H54 (cell line): ENCODE data around the gene PRKCZ.

Experiments used
- DNase-seq: peaks from one replicate; pipeline ENCODE4 v3.0.0; 2011; ENCODE audit warnings: low spot score, mixed read lengths; ENCODE audit not compliant: insufficient read length
- FAIRE-seq: peaks from 3 replicates; lab custom pipeline; 2011; peaks lifted over from hg19 to GRCh38; lab: Jason Lieb, UNC
- POLR2A ChIP-seq: IDR thresholded peaks from 2 replicates; pipeline ENCODE4 v1.6.1; 2011; ENCODE audit warnings: low read depth, mild to moderate bottlenecking, low read length

The PRKCZ gene

GRCh38 chr1:2046174-2046917 is 3.9 kb upstream of the PRKCZ start:
- DNase-seq (peak; percentile 61), FAIRE-seq (no peak)

GRCh38 chr1:2046953-2047748 is 3.1 kb upstream of the PRKCZ start:
- FAIRE-seq (no peak), DNase-seq (no peak)
- TF ChIP-seq POLR2A = no peak

More at GRCh38 chr1:2046174-2046917, 3.9 kb upstream of the PRKCZ start:
- TF ChIP-seq POLR2A = no peak

GRCh38 chr1:2047749-2048729 is 2.2 kb upstream of the PRKCZ start:
- FAIRE-seq = no peak
- no peak for DNase-seq
- no peak for TF ChIP-seq POLR2A

GRCh38 chr1:2049225-2049717 is 940 bp upstream of the PRKCZ start:
- DNase-seq = no peak
- no peak for TF ChIP-seq POLR2A
- FAIRE-seq = no peak

- no peak for DNase-seq
- TF ChIP-seq POLR2A = no peak
- no peak for FAIRE-seq
Measured at GRCh38 chr1:2050461-2050792, 216 bp downstream of the PRKCZ start.

- no peak for FAIRE-seq
- TF ChIP-seq POLR2A = no peak
- no peak for DNase-seq
Measured at GRCh38 chr1:2050793-2051682, 827 bp downstream of the PRKCZ start.

- DNase-seq (no peak), FAIRE-seq (no peak)
- no peak for TF ChIP-seq POLR2A
Measured at GRCh38 chr1:2052054-2052679, 2.0 kb downstream of the PRKCZ start.

- no peak for TF ChIP-seq POLR2A
- no peak for FAIRE-seq
- DNase-seq = no peak
Measured at GRCh38 chr1:2052756-2053155, 2.5 kb downstream of the PRKCZ start.

GRCh38 chr1:2053217-2053616 is 3.0 kb downstream of the PRKCZ start:
- no peak for TF ChIP-seq POLR2A
- no peak for FAIRE-seq

GRCh38 chr1:2053784-2054376 is 3.7 kb downstream of the PRKCZ start:
- TF ChIP-seq POLR2A = no peak
- FAIRE-seq = no peak

More at GRCh38 chr1:2053217-2053616, 3.0 kb downstream of the PRKCZ start:
- DNase-seq = no peak

GRCh38 chr1:2054560-2054959 is 4.3 kb downstream of the PRKCZ start:
- DNase-seq (no peak), FAIRE-seq (no peak)
- no peak for TF ChIP-seq POLR2A

More at GRCh38 chr1:2053784-2054376, 3.7 kb downstream of the PRKCZ start:
- DNase-seq = no peak
